Astrocyte (in vitro differentiated cells and primary cell): ENCODE results near the gene RNF169.

Experiments
- CTCF ChIP-seq: IDR thresholded peaks from 2 replicates; pipeline ENCODE4 v1.5.1; 2011; ENCODE audit warnings: low read depth, mild to moderate bottlenecking, inconsistent platforms, low read length, moderate library complexity; ENCODE audit not compliant: insufficient read depth
- EZH2 ChIP-seq: IDR thresholded peaks from 2 replicates; pipeline ENCODE4 v1.6.1; 2012; ENCODE audit warnings: mild to moderate bottlenecking, low read length, inconsistent platforms; ENCODE audit not compliant: insufficient read depth

- no peak for TF ChIP-seq CTCF
- TF ChIP-seq EZH2, result no peak
Measured at GRCh38 chr11:74777877-74778276, 29.2 kb downstream of the RNF169 start.
